Fibroblast of villous mesenchyme (primary cell): ENCODE results near the gene BMP7. TPM values are rescaled to one million over a fixed set of nuclear protein-coding genes. Genes with fewer than 3 reads are reported as not detected.

ENCODE experiments used
- DNase-seq: peaks from one replicate; pipeline ENCODE4 v3.0.0-alpha.2; 2010; ENCODE audit warnings: low read depth
- H3K4me3 ChIP-seq: 2 replicates; pipeline ENCODE4 v1.5.1; 2011; ENCODE audit warnings: low read depth, mild to moderate bottlenecking, low read length
- total RNA-seq: library from RNA; depleted of rRNA; stranded (reverse); fragments of >200 nt; gene quantifications from 2 replicates; pipeline ENCODE4 v1.2.3, GENCODE V29; 2012
- TF ChIP-seq, protein P1 (sequence below): IDR thresholded peaks from 2 replicates; pipeline ENCODE4 v1.5.1; 2012; ENCODE audit warnings: low read depth, mild to moderate bottlenecking, low read length; ENCODE audit not compliant: insufficient read depth

The BMP7 gene
- total RNA-seq, 1 donor = not detected

DNA sequence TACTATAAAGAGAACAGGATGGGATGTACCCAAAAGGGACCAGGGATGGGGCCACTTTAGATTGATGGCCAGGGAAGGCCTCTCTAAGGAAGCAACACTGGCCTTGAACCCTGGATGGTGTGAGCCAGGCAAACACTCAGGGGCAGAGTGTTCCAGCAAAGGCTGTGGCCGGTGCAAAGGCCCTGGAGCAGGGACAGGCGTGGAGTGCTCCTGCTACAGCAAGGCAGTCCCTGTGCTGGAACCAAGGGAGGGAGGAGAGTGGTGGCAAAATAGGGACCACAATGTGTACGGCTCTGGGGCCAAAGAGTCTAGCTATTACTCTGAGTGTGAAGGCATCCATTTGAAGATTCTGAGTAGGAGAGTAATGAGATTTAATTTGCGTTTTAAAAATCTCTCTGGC, 131.6 kb downstream of the BMP7 start:
- no peak overlapping the region for H3K4me3 ChIP-seq
- no peak for DNase-seq
- TF ChIP-seq, protein P1, sequence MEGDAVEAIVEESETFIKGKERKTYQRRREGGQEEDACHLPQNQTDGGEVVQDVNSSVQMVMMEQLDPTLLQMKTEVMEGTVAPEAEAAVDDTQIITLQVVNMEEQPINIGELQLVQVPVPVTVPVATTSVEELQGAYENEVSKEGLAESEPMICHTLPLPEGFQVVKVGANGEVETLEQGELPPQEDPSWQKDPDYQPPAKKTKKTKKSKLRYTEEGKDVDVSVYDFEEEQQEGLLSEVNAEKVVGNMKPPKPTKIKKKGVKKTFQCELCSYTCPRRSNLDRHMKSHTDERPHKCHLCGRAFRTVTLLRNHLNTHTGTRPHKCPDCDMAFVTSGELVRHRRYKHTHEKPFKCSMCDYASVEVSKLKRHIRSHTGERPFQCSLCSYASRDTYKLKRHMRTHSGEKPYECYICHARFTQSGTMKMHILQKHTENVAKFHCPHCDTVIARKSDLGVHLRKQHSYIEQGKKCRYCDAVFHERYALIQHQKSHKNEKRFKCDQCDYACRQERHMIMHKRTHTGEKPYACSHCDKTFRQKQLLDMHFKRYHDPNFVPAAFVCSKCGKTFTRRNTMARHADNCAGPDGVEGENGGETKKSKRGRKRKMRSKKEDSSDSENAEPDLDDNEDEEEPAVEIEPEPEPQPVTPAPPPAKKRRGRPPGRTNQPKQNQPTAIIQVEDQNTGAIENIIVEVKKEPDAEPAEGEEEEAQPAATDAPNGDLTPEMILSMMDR = no peak

DNA sequence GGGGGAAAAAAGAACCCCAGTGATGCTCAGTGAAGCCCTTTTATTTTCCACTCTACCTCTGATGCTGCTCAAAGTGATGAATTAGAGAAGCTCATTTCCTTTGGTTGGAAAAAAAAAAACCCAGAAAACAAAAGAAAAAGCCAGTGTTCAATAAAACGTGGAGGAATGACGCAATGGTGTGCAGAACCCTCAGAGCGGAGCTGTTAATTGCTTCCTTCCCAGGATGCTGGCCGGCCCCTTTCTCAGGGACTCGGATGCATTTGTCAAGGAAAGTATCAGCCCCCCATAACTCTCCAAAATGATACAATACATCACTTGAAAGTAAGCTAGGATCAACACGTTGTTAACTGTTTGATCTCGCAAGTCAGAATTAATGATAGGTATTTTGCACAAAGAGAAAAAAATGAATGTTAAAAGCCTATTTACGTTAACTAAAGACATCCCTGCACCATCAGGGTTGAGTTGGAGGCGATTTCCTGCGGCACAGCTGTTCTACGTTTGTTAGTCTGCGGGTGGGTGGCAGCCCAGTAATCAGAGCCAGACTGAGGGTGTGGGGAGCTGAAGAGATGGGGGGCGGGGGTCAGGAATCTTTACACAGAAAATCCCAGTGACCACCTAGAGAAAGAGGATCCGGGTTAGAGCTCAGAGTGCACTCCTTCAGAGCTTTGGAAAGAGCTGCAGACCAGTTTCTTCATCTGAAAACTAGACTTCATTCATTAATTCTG, 132.4 kb downstream of the BMP7 start:
- DNase-seq = peak; percentile 38
- no peak overlapping the region for H3K4me3 ChIP-seq
- TF ChIP-seq, protein P1 = no peak

DNA sequence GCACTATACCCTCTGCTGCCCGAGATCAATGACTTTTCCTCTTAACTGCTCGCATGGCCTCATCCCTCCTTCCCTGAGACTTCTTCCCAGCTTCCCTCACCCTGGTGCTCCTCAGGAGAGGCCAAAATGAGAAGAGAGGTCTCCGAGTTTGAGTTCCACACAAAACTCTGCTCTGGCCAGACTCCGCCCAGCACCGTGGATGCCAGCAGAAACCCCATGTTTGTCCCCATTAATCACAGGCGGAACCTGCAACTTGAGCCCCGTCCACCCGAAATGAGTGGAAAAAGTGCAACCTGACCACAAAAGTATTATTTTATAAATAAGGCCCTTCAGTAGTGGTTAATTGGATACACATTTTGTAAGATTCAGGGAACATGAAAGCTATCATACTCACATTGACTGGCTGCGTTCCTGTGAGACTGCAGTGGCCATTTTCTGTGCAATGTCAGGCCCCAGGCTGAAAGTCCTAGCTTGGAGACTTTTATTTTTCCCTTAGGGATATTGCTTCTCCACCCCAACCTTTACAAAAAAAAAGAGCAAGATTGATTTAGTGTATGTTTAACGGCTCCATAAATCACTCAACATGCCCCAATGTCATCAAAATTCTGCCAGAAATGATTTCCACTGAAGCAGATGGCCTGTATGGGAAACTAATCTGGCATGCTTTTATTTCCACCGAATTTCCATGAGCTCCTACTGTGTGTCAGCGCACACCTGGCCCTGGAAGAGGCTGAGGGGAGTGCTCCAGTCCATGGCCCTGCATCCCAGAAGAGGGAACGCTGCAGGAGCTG, 134.6 kb downstream of the BMP7 start:
- H3K4me3 ChIP-seq = no peak overlapping the region
- DNase-seq = no peak
- TF ChIP-seq, protein P1 = no peak

DNA sequence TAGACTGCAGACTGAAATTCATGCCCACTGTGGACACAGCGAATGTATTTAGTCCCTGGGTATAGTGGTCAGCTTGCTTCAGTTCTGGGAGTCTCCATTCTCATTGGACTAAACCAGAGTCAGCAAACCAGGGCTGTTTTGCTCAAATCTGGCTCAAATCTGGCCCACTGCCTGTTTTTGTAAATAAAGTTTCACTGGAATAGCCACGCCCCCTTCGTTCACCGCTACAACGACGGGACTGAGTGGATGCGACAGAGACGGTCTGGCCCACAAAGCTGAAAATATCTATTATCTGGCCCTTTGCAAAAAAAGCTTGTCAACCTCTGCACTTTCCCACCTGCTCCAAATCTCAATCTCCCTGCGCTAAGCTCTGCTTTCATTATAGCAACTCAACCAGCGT, 135.4 kb downstream of the BMP7 start:
- no peak for DNase-seq
- H3K4me3 ChIP-seq = no peak overlapping the region
- TF ChIP-seq, protein P1 = no peak

DNA sequence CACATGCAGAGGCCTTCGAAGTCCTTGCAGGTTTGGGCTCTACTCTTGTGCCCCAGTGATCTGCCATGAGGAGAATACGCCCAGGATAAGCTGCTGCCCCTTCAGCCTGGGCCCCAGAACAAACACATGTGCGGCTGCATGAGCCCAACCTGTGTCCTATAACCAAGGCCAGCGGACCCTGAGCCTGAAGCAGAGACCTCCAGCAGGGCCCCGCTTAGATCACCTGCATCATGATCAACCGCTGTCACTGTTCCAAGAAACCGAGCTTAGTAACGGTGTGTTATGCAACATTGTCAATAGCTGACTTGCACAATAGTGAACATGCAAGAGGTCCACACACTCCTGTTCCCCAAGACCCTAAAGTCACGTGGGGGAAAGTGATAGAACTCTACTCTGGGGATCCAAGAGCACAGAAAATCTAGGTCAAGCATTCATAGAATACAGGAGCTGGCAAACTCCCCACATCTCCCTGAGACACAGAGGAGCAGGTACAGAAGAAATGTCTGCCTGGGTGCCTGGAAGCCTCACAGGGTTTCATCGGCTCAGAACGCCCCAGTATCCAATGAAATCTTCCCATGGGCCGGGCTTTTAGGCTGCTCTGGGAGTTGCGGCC, 136.2 kb downstream of the BMP7 start:
- no peak for DNase-seq
- TF ChIP-seq, protein P1 = no peak
- H3K4me3 ChIP-seq = no peak overlapping the region

DNA sequence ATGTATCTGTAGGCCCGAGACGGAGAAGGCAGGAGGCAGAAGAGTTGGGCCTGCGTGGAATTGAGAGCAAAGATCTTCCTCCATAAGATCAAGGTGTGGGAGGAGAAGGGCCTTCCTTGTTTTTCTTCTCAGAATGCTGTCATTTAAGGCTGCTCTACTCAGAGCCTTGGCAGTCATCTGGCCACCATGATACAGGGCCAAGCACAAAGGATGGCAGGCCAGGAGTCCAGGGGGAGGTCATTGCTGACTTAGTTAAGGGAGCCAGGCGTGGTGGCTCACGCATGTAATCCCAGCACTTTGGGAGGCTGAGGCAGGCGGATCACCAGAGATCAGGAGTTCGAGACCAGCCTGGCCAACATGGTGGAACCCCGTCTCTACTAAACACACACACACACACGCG, 137.1 kb downstream of the BMP7 start:
- TF ChIP-seq, protein P1 = no peak
- DNase-seq = no peak
- no peak overlapping the region for H3K4me3 ChIP-seq
